H9 (cell line): ENCODE data around the gene MYO1D. TPM values are rescaled to one million over a fixed set of nuclear protein-coding genes. Genes with fewer than 3 reads are reported as not detected.

Experiments used
- DNase-seq: peaks from one replicate; pipeline ENCODE4 v3.0.0-alpha.2; 2017
- H2AFZ ChIP-seq: one replicate; pipeline ENCODE4 v1.6.1; 2013; ENCODE audit warnings: mild to moderate bottlenecking, low read length, control low read depth, moderate library complexity
- H2AK5ac ChIP-seq: 2 replicates; pipeline ENCODE4 v1.6.1; 2013; ENCODE audit warnings: low read length, control low read depth, mixed read lengths; ENCODE audit not compliant: insufficient read length
- H2BK120ac ChIP-seq: one replicate; pipeline ENCODE4 v1.6.1; 2013; ENCODE audit warnings: low read depth, mild to moderate bottlenecking, low read length, control low read depth, inconsistent platforms; ENCODE audit not compliant: poor library complexity, severe bottlenecking
- H2BK12ac ChIP-seq: 2 replicates; pipeline ENCODE4 v1.6.1; 2013; ENCODE audit warnings: low read length, control low read depth, mixed read lengths, low read depth; ENCODE audit not compliant: insufficient read length
- H2BK15ac ChIP-seq: 2 replicates; pipeline ENCODE4 v1.6.1; 2013; ENCODE audit warnings: low read depth, low read length, control low read depth
- H2BK20ac ChIP-seq: one replicate; pipeline ENCODE4 v1.6.1; 2013; ENCODE audit warnings: low read depth, mild to moderate bottlenecking, low read length, control low read depth, inconsistent platforms; ENCODE audit not compliant: poor library complexity, severe bottlenecking
- H2BK5ac ChIP-seq: 2 replicates; pipeline ENCODE4 v1.6.1; 2013; ENCODE audit warnings: low read length, control low read depth, mixed read lengths; ENCODE audit not compliant: insufficient read length
- H3K14ac ChIP-seq: 2 replicates; pipeline ENCODE4 v1.6.1; 2013; ENCODE audit warnings: low read length, control low read depth; ENCODE audit not compliant: insufficient read depth
- H3K18ac ChIP-seq: 2 replicates; pipeline ENCODE4 v1.6.1; 2013; ENCODE audit warnings: low read depth, mild to moderate bottlenecking, mixed read lengths, low read length, control low read depth; ENCODE audit not compliant: insufficient read length
- H3K23ac ChIP-seq: 2 replicates; pipeline ENCODE4 v1.6.1; 2013; ENCODE audit warnings: low read length, control low read depth, mixed read lengths, low read depth; ENCODE audit not compliant: insufficient read length
- H3K23me2 ChIP-seq: 2 replicates; pipeline ENCODE4 v1.6.1; 2013; ENCODE audit warnings: low read depth, mild to moderate bottlenecking, mixed read lengths, low read length, control low read depth; ENCODE audit not compliant: insufficient read length, poor library complexity, severe bottlenecking
- H3K27ac ChIP-seq: 2 replicates; pipeline ENCODE4 v1.5.1; 2013; ENCODE audit warnings: low read length, control low read depth, mixed read lengths, low read depth; ENCODE audit not compliant: insufficient read length
- H3K27me3 ChIP-seq: 2 replicates; pipeline ENCODE4 v1.6.1; 2013; ENCODE audit warnings: low read length, control low read depth, inconsistent platforms; ENCODE audit not compliant: insufficient read depth
- H3K4ac ChIP-seq: 2 replicates; pipeline ENCODE4 v1.6.1; 2013; ENCODE audit warnings: low read depth, mild to moderate bottlenecking, control low read depth, inconsistent platforms, low read length, moderate library complexity
- H3K4me1 ChIP-seq: 2 replicates; pipeline ENCODE4 v1.6.1; 2013; ENCODE audit warnings: low read length, control low read depth, inconsistent platforms; ENCODE audit not compliant: insufficient read depth
- H3K4me2 ChIP-seq: 2 replicates; pipeline ENCODE4 v1.6.1; 2013; ENCODE audit warnings: low read length, control low read depth, mixed read lengths; ENCODE audit not compliant: insufficient read length, insufficient read depth
- H3K56ac ChIP-seq: 2 replicates; pipeline ENCODE4 v1.6.1; 2013; ENCODE audit warnings: low read depth, mild to moderate bottlenecking, mixed read lengths, low read length, control low read depth; ENCODE audit not compliant: insufficient read length
- H3K79me1 ChIP-seq: 2 replicates; pipeline ENCODE4 v1.6.1; 2013; ENCODE audit warnings: low read depth, mild to moderate bottlenecking, moderate library complexity, low read length, control low read depth, inconsistent platforms; ENCODE audit not compliant: insufficient read depth, poor library complexity, severe bottlenecking
- H3K79me2 ChIP-seq: 2 replicates; pipeline ENCODE4 v1.6.1; 2013; ENCODE audit warnings: low read length, control low read depth, inconsistent platforms; ENCODE audit not compliant: insufficient read depth
- H3K9ac ChIP-seq: 2 replicates; pipeline ENCODE4 v1.6.1; 2013; ENCODE audit warnings: low read length, control low read depth, mixed read lengths; ENCODE audit not compliant: insufficient read length; ENCODE audit errors: extremely low read depth
- H3K9me3 ChIP-seq: one replicate; pipeline ENCODE4 v1.6.1; 2013; ENCODE audit warnings: low read depth, low read length, inconsistent platforms; ENCODE audit not compliant: control insufficient read depth
- H3T11ph ChIP-seq: one replicate; pipeline ENCODE4 v1.6.1; 2013; ENCODE audit warnings: mild to moderate bottlenecking, low read length, control low read depth, inconsistent platforms
- H4K20me1 ChIP-seq: one replicate; pipeline ENCODE4 v1.6.1; 2013; ENCODE audit not compliant: control insufficient read depth, insufficient read length, insufficient read depth
- H4K5ac ChIP-seq: 2 replicates; pipeline ENCODE4 v1.6.1; 2013; ENCODE audit warnings: low read depth, mild to moderate bottlenecking, mixed read lengths, low read length, control low read depth; ENCODE audit not compliant: insufficient read length
- H4K8ac ChIP-seq: replicated peaks from 2 replicates; pipeline ENCODE4 v1.6.1; 2013; ENCODE audit warnings: low read length, control low read depth, mixed read lengths, low read depth; ENCODE audit not compliant: insufficient read length
- H4K91ac ChIP-seq: 2 replicates; pipeline ENCODE4 v1.6.1; 2013; ENCODE audit warnings: low read depth, mild to moderate bottlenecking, moderate library complexity, mixed read lengths, low read length, control low read depth; ENCODE audit not compliant: insufficient read length
- H3K27ac Mint-ChIP-seq, 3 experiments: 2 replicates in 2 of 3; 3 replicates in 1 of 3; pipeline ENCODE4 v1.8.0; 2020 to 2021; ENCODE audit warnings: mixed read lengths in 3 of 3, mild to moderate bottlenecking in 1 of 3, moderate library complexity in 1 of 3
- H3K27me3 Mint-ChIP-seq: 2 replicates; pipeline ENCODE4 v1.8.0; 2021; ENCODE audit warnings: low read depth, mild to moderate bottlenecking, moderate library complexity, mixed read lengths
- H3K36me3 Mint-ChIP-seq, 3 experiments: 2 replicates in 2 of 3; 3 replicates in 1 of 3; pipeline ENCODE4 v1.8.0; 2020 to 2021; ENCODE audit warnings: low read depth in 3 of 3, mixed read lengths in 3 of 3; ENCODE audit not compliant: insufficient read depth in 1 of 3
- H3K4me1 Mint-ChIP-seq, 2 experiments: 2 replicates each; pipeline ENCODE4 v1.8.0; 2020; ENCODE audit warnings: mixed read lengths in 2 of 2
- H3K4me3 Mint-ChIP-seq, 2 experiments: 2 replicates in 1 of 2; 3 replicates in 1 of 2; pipeline ENCODE4 v1.8.0; 2020 to 2021; ENCODE audit warnings: mild to moderate bottlenecking in 2 of 2, mixed read lengths in 2 of 2, moderate library complexity in 1 of 2
- H3K9me3 Mint-ChIP-seq, 2 experiments: 2 replicates in 1 of 2; 3 replicates in 1 of 2; pipeline ENCODE4 v1.8.0; 2020; ENCODE audit warnings: mild to moderate bottlenecking in 2 of 2, mixed read lengths in 2 of 2, moderate library complexity in 1 of 2
- CTCF ChIP-seq: fragments of 200-600 bp; sonication (generic); conservative IDR thresholded peaks from 3 replicates; pipeline ENCODE4 v1.8.0; 2021; ENCODE audit warnings: antibody characterized with exemption, mild to moderate bottlenecking
- WGBS: extraction: QIAGEN DNeasy Blood & Tissue Kit; methylation state at CpG from one replicate; pipeline ENCODE4 v1.1.7; 2013; ENCODE audit warnings: missing lambda C conversion rate, low lambda C conversion rate, mixed read lengths; ENCODE audit not compliant: insufficient read length; ENCODE audit errors: extremely low coverage; 5-methylcytosine and 5-hydroxymethylcytosine counted together
- total RNA-seq: library from RNA; stranded (reverse); gene quantifications from 2 replicates; pipeline ENCODE4 v1.2.1, GENCODE V29; 2021

The MYO1D gene
- total RNA-seq, 1 experiment from 2014 or later, result 19.0 TPM

- H3K4ac ChIP-seq, result no peak overlapping the region
- no peak overlapping the region for H3K56ac ChIP-seq
- H3K79me2 ChIP-seq, result no peaks in the 10 kb centered on the region; the same call in 1 of the 2 replicates
- no peak for TF ChIP-seq CTCF
- DNase-seq, result no peak
- no peak overlapping the region for H2BK5ac ChIP-seq
- WGBS, result no CpG with 5 or more reads among the region's 3 CpGs
- Mint-ChIP-seq H3K27ac (no peak overlapping the region), H3K36me3 (no peaks in the 10 kb centered on the region), H3K4me3 (no peak overlapping the region), H3K27me3 (no peaks in the 10 kb centered on the region), H3K4me1 (peaks cover 8 to 9% of the 10 kb centered on the region in 2 experiments), H3K9me3 (no peaks in the 10 kb centered on the region)
- no peak overlapping the region for H2AFZ ChIP-seq
- H2BK120ac ChIP-seq, result no peak overlapping the region
- H2BK12ac ChIP-seq, result no peak overlapping the region
- no peak overlapping the region for H4K5ac ChIP-seq
- no peak overlapping the region for H3K14ac ChIP-seq
- H4K8ac ChIP-seq, result no peak overlapping the region
- no peaks in the 10 kb centered on the region for H3K23me2 ChIP-seq
- H2BK15ac ChIP-seq, result no peak overlapping the region
- H3K27ac ChIP-seq, result no peak overlapping the region
- H2BK20ac ChIP-seq, result no peak overlapping the region
- no peak overlapping the region for H3T11ph ChIP-seq
- no peak overlapping the region for H3K4me2 ChIP-seq
- peaks cover 9% of the 10 kb centered on the region; the same call in 1 of the 2 replicates for H3K4me1 ChIP-seq
- no peak overlapping the region for H3K9ac ChIP-seq
- H3K23ac ChIP-seq, result no peak overlapping the region
- H3K79me1 ChIP-seq, result no peaks in the 10 kb centered on the region
- no peaks in the 10 kb centered on the region for H3K9me3 ChIP-seq
- H4K20me1 ChIP-seq, result no peaks in the 10 kb centered on the region
- H4K91ac ChIP-seq, result no peak overlapping the region
- no peak overlapping the region for H3K18ac ChIP-seq
- no peaks in the 10 kb centered on the region for H3K27me3 ChIP-seq
- H2AK5ac ChIP-seq, result peak overlapping the region; percentile 14
Observed at GRCh38 chr17:32815460-32815859, 61.5 kb downstream of the MYO1D start.
